Suprapubic skin (tissue), 4 donors: ENCODE measurements around the gene GRIFIN.

Experiments
- EP300 ChIP-seq: sonication (generic); formaldehyde crosslinking; IDR thresholded peaks from one replicate; pipeline ENCODE4 v1.6.1; 2017; ENCODE audit warnings: antibody characterized with exemption
- POLR2A ChIP-seq, 2 donors: fragments of 450-650 bp; IDR thresholded peaks; one replicate each; pipeline ENCODE4 v1.6.1; 2017; ENCODE audit warnings: antibody characterized with exemption in 2 of 2, mild to moderate bottlenecking in 2 of 2, moderate library complexity in 2 of 2
- POLR2AphosphoS5 ChIP-seq, 3 donors: sonication (generic); formaldehyde crosslinking; IDR thresholded peaks; one replicate each; pipeline ENCODE4 v1.6.1; 2017; ENCODE audit warnings: antibody characterized with exemption in 3 of 3
- TF ChIP-seq, protein P1 (sequence below), 2 donors: fragments of 200-600 bp in 1 of 2; fragments of 450-650 bp in 1 of 2; sonication (generic) in 1 of 2; IDR thresholded peaks; one replicate each; pipeline ENCODE4 v1.5.1; 2016 to 2019; ENCODE audit warnings: antibody characterized with exemption in 2 of 2, mild to moderate bottlenecking in 1 of 2, moderate library complexity in 1 of 2

DNA sequence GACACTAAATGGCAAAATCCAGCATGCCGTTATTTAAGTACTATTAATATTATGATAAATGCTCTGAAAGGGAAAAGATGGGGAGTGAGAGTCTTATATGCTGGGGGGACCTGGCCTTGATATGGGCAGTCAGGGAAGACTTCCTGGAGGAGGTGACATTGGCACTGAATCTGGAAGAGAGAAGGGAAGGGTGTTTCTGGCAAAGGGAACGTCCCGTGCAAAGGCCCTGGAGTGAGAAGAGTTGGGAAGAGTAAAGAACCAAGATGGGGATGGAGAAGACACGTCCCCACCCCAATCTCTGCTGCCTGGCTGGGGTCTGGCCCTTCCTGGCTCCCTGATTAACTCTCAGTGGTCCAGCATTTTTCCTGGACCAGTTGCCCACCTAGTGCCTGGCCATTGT, 5.0 kb upstream of the GRIFIN start:
- no peak for TF ChIP-seq POLR2A (IDR thresholded peaks at IDR 0.05)
- TF ChIP-seq, protein P1, sequence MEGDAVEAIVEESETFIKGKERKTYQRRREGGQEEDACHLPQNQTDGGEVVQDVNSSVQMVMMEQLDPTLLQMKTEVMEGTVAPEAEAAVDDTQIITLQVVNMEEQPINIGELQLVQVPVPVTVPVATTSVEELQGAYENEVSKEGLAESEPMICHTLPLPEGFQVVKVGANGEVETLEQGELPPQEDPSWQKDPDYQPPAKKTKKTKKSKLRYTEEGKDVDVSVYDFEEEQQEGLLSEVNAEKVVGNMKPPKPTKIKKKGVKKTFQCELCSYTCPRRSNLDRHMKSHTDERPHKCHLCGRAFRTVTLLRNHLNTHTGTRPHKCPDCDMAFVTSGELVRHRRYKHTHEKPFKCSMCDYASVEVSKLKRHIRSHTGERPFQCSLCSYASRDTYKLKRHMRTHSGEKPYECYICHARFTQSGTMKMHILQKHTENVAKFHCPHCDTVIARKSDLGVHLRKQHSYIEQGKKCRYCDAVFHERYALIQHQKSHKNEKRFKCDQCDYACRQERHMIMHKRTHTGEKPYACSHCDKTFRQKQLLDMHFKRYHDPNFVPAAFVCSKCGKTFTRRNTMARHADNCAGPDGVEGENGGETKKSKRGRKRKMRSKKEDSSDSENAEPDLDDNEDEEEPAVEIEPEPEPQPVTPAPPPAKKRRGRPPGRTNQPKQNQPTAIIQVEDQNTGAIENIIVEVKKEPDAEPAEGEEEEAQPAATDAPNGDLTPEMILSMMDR (IDR thresholded peaks at IDR 0.05) = no peak
- no peak for TF ChIP-seq POLR2AphosphoS5 (IDR thresholded peaks at IDR 0.05)
- TF ChIP-seq EP300 = no peak
